Activated CD8-positive, alpha-beta T cell treated with anti-CD3 and anti-CD28 coated beads, Interleukin-2, amount 10 ng/mL, durations not matched to agents 7 days and 5 days (primary cell): ENCODE data around the gene POLG2. TPM values are rescaled to one million over a fixed set of nuclear protein-coding genes. Genes with fewer than 3 reads are reported as not detected.
"Not testable (repeated sequence)": the region's sequence is repeated elsewhere in the genome, so short reads cannot be mapped to it uniquely, and the experiment has no call there.

ENCODE experiments used
- ATAC-seq: fragments of 150-1000 bp; cut with Tn5 transposase; one replicate; pipeline ENCODE4 v1.10.0; 2021; ENCODE audit warnings: moderate library complexity
- CTCF ChIA-PET: fragments of 350-600 bp; sonication (Branson Sonifier 250); formaldehyde crosslinking; loops from one replicate; lab custom pipeline; 2021; ENCODE audit warnings: antibody characterized with exemption; lab: Charles Lee
- POLR2A ChIA-PET: fragments of 350-600 bp; sonication (Branson Sonifier 250); formaldehyde crosslinking; loops from one replicate; lab custom pipeline; 2021; ENCODE audit warnings: antibody characterized with exemption; lab: Charles Lee
- DNase-seq: peaks from one replicate; pipeline ENCODE4 v3.0.0-alpha.2; 2020
- H3K27ac Mint-ChIP-seq: one replicate; pipeline ENCODE4 v1.8.0; 2021; ENCODE audit warnings: mild to moderate bottlenecking, mixed read lengths
- H3K27me3 Mint-ChIP-seq: one replicate; pipeline ENCODE4 v1.8.0; 2021; ENCODE audit warnings: low read depth, mixed read lengths
- H3K36me3 Mint-ChIP-seq: one replicate; pipeline ENCODE4 v1.8.0; 2021; ENCODE audit warnings: low read depth, mixed read lengths
- H3K4me1 Mint-ChIP-seq: one replicate; pipeline ENCODE4 v1.8.0; 2021; ENCODE audit warnings: low read depth, mixed read lengths
- H3K4me3 Mint-ChIP-seq: one replicate; pipeline ENCODE4 v1.8.0; 2021; ENCODE audit warnings: mild to moderate bottlenecking, mixed read lengths
- H3K9me3 Mint-ChIP-seq: one replicate; pipeline ENCODE4 v1.8.0; 2022; ENCODE audit warnings: mixed read lengths; ENCODE audit not compliant: insufficient read depth
- total RNA-seq, 2 experiments: library from RNA; stranded (reverse); gene quantifications; one replicate each; pipeline ENCODE4 v1.2.3, GENCODE V29; 2021

POLG2 gene
- total RNA-seq, 2 experiments from 2014 or later: 31.3 to 33.7 TPM

DNA sequence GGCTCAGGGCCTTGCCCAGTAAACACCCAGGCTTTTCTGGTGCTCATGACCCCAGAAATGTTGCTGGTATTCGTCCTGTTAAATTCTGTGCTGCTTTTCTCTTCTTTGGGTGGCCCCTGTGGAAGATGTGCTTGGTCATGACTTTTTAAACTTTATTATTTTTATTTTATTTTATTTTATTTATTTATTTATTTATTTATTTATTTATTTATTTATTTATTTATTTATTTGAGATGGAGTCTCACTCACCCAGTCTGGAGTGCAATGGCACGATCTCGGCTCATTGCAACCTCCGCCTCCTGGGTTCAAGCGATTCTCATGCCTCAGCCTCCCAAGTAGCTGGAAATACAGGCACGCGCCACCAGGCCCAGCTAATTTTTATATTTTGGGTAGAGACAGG, 37.0 kb downstream of the POLG2 start:
- H3K9me3 Mint-ChIP-seq, POLR2A ChIA-PET, H3K27ac Mint-ChIP-seq, H3K4me3 Mint-ChIP-seq, H3K27me3 Mint-ChIP-seq, ATAC-seq, H3K36me3 Mint-ChIP-seq, DNase-seq: not testable (repeated sequence)
- H3K4me1 Mint-ChIP-seq: peaks cover 24% of the 10 kb centered on the region
- CTCF ChIA-PET: interaction anchor here (3.0 kb wide), 1 partner anchor 31 kb away, joined by 11 read pairs; no protein-coding TSS in a partner anchor

DNA sequence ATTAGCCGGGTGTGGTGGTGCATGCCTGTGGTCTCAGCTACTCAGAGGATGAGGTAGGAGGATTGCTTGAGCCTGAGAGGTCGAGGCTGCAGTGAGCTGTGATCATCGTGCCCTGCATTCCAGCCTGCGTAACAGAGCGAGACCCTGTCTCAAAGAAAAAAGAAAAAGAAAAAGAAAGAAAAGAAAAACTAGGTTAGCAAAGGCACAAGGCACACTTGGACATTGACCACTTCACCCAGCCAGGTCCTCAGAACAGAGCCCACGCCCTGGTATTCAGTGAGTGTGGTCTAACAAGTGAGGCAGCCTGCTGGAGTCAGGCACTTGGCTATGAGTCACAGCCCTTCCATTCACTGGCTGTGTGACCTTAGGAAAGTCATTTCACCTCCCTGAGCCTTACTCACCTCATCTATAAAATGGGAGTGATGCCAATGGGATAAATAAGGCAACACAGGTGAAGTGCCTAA, 37.5 kb downstream of the POLG2 start:
- CTCF ChIA-PET: interaction anchor here (3.0 kb wide), 1 partner anchor 31 kb away, joined by 11 read pairs; no protein-coding TSS in a partner anchor
- POLR2A ChIA-PET: no interaction called here
- H3K27me3 Mint-ChIP-seq: no peaks in the 10 kb centered on the region
- no peaks in the 10 kb centered on the region for H3K9me3 Mint-ChIP-seq
- peaks cover 24% of the 10 kb centered on the region for H3K4me1 Mint-ChIP-seq
- no peak overlapping the region for H3K4me3 Mint-ChIP-seq
- H3K36me3 Mint-ChIP-seq: peaks cover 3% of the 10 kb centered on the region
- no peak overlapping the region for H3K27ac Mint-ChIP-seq
- DNase-seq (no peak), ATAC-seq (no peak)

- Mint-ChIP-seq H3K9me3 (no peaks in the 10 kb centered on the region), H3K4me1 (peaks cover 24% of the 10 kb centered on the region), H3K27me3 (no peaks in the 10 kb centered on the region), H3K36me3 (peaks cover 3% of the 10 kb centered on the region), H3K27ac (no peak overlapping the region), H3K4me3 (no peak overlapping the region)
- POLR2A ChIA-PET: no interaction called here
- ATAC-seq: no peak
- CTCF ChIA-PET: interaction anchor here (3.0 kb wide), 1 partner anchor 32 kb away, joined by 11 read pairs; no protein-coding TSS in a partner anchor
- no peak for DNase-seq
Observed at GRCh38 chr17:64458756-64459155, 38.1 kb downstream of the POLG2 start.

GRCh38 chr17:64457156-64457555, 39.7 kb downstream of the POLG2 start:
- Mint-ChIP-seq H3K27ac (peak overlapping the region; percentile 60), H3K4me1 (peaks cover 22% of the 10 kb centered on the region), H3K4me3 (no peak overlapping the region), H3K9me3 (no peaks in the 10 kb centered on the region), H3K36me3 (peaks cover 3% of the 10 kb centered on the region), H3K27me3 (no peaks in the 10 kb centered on the region)
- POLR2A ChIA-PET: interaction anchor here (1.2 to 1.4 kb wide), 2 partner anchors 13 to 49 kb away, joined by 3 to 9 read pairs; partner anchors contain the start of gene DDX5
- CTCF ChIA-PET: interaction anchor here (0.9 to 2.1 kb wide), 8 partner anchors 14 to 50 kb away, joined by 3 to 12 read pairs (median 4); partner anchors contain the start of gene CEP95
- ATAC-seq: no peak
- no peak for DNase-seq

GRCh38 chr17:64455993-64456885, 40.6 kb downstream of the POLG2 start:
- no peaks in the 10 kb centered on the region for H3K9me3 Mint-ChIP-seq
- peaks cover 3% of the 10 kb centered on the region for H3K36me3 Mint-ChIP-seq
- ChIA-PET POLR2A (interaction anchor here (1.2 to 1.4 kb wide), 2 partner anchors 13 to 49 kb away, joined by 3 to 9 read pairs; partner anchors contain the start of gene DDX5), CTCF (interaction anchor here (0.9 to 2.1 kb wide), 9 partner anchors 13 to 193 kb away, joined by 3 to 12 read pairs (median 3); partner anchors contain the start of gene CEP95)
- peaks cover 22% of the 10 kb centered on the region for H3K4me1 Mint-ChIP-seq
- H3K27ac Mint-ChIP-seq: peak overlapping the region; percentile 93
- DNase-seq: no peak
- ATAC-seq: peak; percentile 79
- no peaks in the 10 kb centered on the region for H3K27me3 Mint-ChIP-seq
- no peak overlapping the region for H3K4me3 Mint-ChIP-seq

- Mint-ChIP-seq H3K9me3 (no peaks in the 10 kb centered on the region), H3K27ac (no peak overlapping the region), H3K27me3 (no peaks in the 10 kb centered on the region), H3K4me1 (peaks cover 35% of the 10 kb centered on the region), H3K36me3 (no peaks in the 10 kb centered on the region), H3K4me3 (peak overlapping the region; percentile 40)
- CTCF ChIA-PET: interaction anchor here (1.0 to 6.0 kb wide), 7 partner anchors 28 to 316 kb away, joined by 3 to 27 read pairs (median 4); partner anchors contain the start of gene POLG2
- ATAC-seq: no peak
- POLR2A ChIA-PET: interaction anchor here (0.6 kb wide), 1 partner anchor 24 kb away, joined by 3 read pairs; no protein-coding TSS in a partner anchor
- DNase-seq: no peak
Observed at GRCh38 chr17:64449545-64449944, 47.3 kb downstream of the POLG2 start.

DNA sequence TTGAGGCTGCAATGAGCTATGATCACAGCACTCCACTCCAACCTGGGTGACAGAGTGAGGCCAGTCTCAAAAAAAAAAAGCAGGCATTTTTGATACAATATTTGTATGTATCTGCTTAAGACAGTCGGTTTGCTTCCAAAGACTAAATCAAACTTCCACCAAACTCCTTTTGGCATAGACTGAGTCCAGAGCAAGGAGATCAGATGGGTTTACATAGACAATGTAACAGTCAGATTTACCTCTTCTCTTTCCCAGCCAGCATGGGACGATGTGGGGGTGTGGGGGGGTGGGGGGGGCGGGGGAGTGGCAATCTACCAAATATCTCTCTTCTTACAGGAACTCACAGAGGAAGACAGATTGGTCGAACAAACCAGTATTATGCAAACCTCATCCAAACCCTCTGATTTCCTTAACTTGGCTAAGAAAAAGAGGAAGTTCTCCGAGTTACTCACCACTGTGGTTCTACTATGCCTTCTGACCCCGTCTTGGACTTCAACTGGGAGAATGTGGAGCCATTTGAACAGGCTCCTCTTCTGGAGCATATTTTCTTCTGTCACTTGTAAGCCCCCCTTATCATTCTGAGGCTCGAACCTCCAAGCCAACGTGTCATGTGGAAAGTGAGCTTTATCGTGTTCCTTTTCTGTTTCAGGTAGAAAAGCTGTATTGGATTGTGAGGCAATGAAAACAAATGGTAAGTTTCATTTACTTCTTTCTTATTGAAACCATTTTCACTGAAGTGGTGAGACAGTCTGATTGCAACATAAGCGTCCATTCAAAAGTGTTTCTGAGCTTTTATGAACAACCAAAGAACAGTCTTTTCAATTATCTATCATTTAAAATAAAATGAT, 48.0 kb downstream of the POLG2 start, which contains the start of gene MILR1:
Gene MILR1, plus strand, starts transcription at position 451 of the 848 bp plus-strand sequence. Its CDS starts 54 bp downstream, at position 505.
- Mint-ChIP-seq H3K9me3 (no peaks in the 10 kb centered on the region), H3K27me3 (no peaks in the 10 kb centered on the region), H3K4me1 (peaks cover 36% of the 10 kb centered on the region), H3K27ac (peak within 1 kb of the TSS; percentile 80), H3K36me3 (no peaks in the 10 kb centered on the region), H3K4me3 (peak within 1 kb of the TSS; percentile 40)
- DNase-seq (no peak), ATAC-seq (peak; percentile 63)
- POLR2A ChIA-PET: interaction anchor here (0.6 to 0.8 kb wide), 3 partner anchors 23 to 92 kb away, joined by 3 read pairs; no protein-coding TSS in a partner anchor
- CTCF ChIA-PET: interaction anchor here (0.8 to 6.0 kb wide), 8 partner anchors 27 to 315 kb away, joined by 3 to 27 read pairs (median 4); partner anchors contain the start of gene POLG2

DNA sequence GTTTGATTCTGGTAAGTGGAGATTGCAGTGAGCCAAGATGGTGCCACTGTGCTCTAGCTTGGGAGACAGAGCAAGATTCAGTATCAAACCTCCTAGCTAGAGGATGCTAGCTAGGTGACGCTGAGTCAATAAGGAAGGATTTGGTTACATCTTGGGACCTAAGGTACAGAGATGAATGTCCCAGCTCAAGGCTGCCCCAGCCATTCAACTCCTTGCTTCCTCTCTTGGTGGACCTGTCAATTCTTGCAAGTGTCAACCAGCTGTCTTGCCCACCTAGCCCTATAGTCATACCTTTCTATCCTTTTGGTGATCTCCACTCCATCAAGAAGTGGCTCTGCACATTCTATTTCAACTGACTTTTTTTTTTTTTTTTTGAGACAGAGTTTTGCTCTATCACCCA, 49.3 kb downstream of the POLG2 start:
- POLR2A ChIA-PET: no interaction called here
- no peak for ATAC-seq

GRCh38 chr17:64443086-64443760, 53.6 kb downstream of the POLG2 start:
- H3K4me1 Mint-ChIP-seq: peaks cover 41% of the 10 kb centered on the region
- H3K27ac Mint-ChIP-seq: no peak overlapping the region
- DNase-seq: no peak
- H3K4me3 Mint-ChIP-seq: no peak overlapping the region
- no peaks in the 10 kb centered on the region for H3K27me3 Mint-ChIP-seq
- ChIA-PET POLR2A (interaction anchor here (1.0 kb wide), 2 partner anchors 13 to 64 kb away, joined by 3 read pairs; partner anchors contain the start of gene CEP95), CTCF (interaction anchor here (1.1 to 1.7 kb wide), 8 partner anchors 13 to 54 kb away, joined by 3 to 5 read pairs (median 4); partner anchors contain the start of gene POLG2)
- H3K36me3 Mint-ChIP-seq: peaks cover 15% of the 10 kb centered on the region
- peaks cover 15% of the 10 kb centered on the region for H3K9me3 Mint-ChIP-seq
- ATAC-seq: no peak

More for the DNA sequence above, 49.3 kb downstream of the POLG2 start:
- no peaks in the 10 kb centered on the region for H3K36me3 Mint-ChIP-seq
- H3K4me1 Mint-ChIP-seq: peaks cover 47% of the 10 kb centered on the region
- H3K9me3 Mint-ChIP-seq: no peaks in the 10 kb centered on the region
- no peaks in the 10 kb centered on the region for H3K27me3 Mint-ChIP-seq
- no peak overlapping the region for H3K27ac Mint-ChIP-seq
- H3K4me3 Mint-ChIP-seq: no peak overlapping the region
- DNase-seq: no peak
- CTCF ChIA-PET: interaction anchor here (6.0 kb wide), 1 partner anchor 44 kb away, joined by 27 read pairs; no protein-coding TSS in a partner anchor

GRCh38 chr17:64442541-64442971, 54.3 kb downstream of the POLG2 start:
- H3K27ac Mint-ChIP-seq: peak overlapping the region; percentile 92
- peaks cover 21% of the 10 kb centered on the region for H3K36me3 Mint-ChIP-seq
- ChIA-PET POLR2A (no interaction called here), CTCF (interaction anchor here (0.9 to 1.7 kb wide), 5 partner anchors 20 to 55 kb away, joined by 3 to 5 read pairs (median 4); partner anchors contain the start of gene POLG2)
- no peaks in the 10 kb centered on the region for H3K27me3 Mint-ChIP-seq
- H3K4me3 Mint-ChIP-seq: peak overlapping the region; percentile 74
- peaks cover 35% of the 10 kb centered on the region for H3K4me1 Mint-ChIP-seq
- peaks cover 21% of the 10 kb centered on the region for H3K9me3 Mint-ChIP-seq
- ATAC-seq: peak; percentile 47
- no peak for DNase-seq
